ENCODE measurements around the gene DEDD2.

GRCh38 chr19:42247640-42248199 lies 30.2 kb upstream of the DEDD2 start:
- TF ChIP-seq CTCF (conservative IDR thresholded peaks at IDR 0.05; ENCODE audit: low read length), result no peak
- no peak for TF ChIP-seq EZH2phosphoT487 (IDR thresholded peaks at IDR 0.05; ENCODE audit: borderline replicate concordance)

Data from Loucy (cell line).